T-cell (primary cell): ENCODE results near the gene NDUFS1. TPM values are rescaled to one million over a fixed set of nuclear protein-coding genes. Genes with fewer than 3 reads are reported as not detected.
A peak's percentile ranks its signal among the peaks of the same experiment; 100 is the strongest.
"Not testable (repeated sequence)": the region's sequence is repeated elsewhere in the genome, so short reads cannot be mapped to it uniquely, and the experiment has no call there.

Source experiments
- ATAC-seq, 4 experiments: fragments of 200-7000 bp in 3 of 4; fragments of 150-1000 bp in 1 of 4; cut with Tn5 transposase; replicated peaks in 1 of 4; 1 replicate in 3 of 4; 2 replicates in 1 of 4; pipeline ENCODE4 v1.10.0; 2021; ENCODE audit warnings: moderate library complexity in 3 of 4, mild to moderate bottlenecking in 2 of 4, moderate number of reproducible peaks in 1 of 4
- CTCF ChIA-PET, 2 donors: fragments of 300-600 bp; sonication (Branson Sonifier 250); formaldehyde crosslinking; loops; one replicate each; lab custom pipeline; 2022; ENCODE audit warnings: antibody characterized with exemption in 2 of 2; lab: Charles Lee
- POLR2A ChIA-PET, 2 donors: fragments of 300-600 bp; sonication (Branson Sonifier 250); formaldehyde crosslinking; loops; one replicate each; lab custom pipeline; 2022; ENCODE audit warnings: antibody characterized with exemption in 2 of 2; lab: Charles Lee
- DNase-seq, 35 experiments: peaks; one replicate each; pipeline versions ENCODE4 v3.0.0 to v3.0.0-alpha.2; 2013 to 2023
- H3K27ac ChIP-seq: one replicate; pipeline ENCODE4 v1.5.1; 2013; ENCODE audit warnings: low read length
- H3K27me3 ChIP-seq, 2 experiments: replicated peaks in 1 of 2; 1 replicate in 1 of 2; 2 replicates in 1 of 2; pipeline versions ENCODE4 v1.6.1 to v1.7.0; 2013; ENCODE audit warnings: low read length in 1 of 2, mixed read lengths in 1 of 2; ENCODE audit not compliant: control insufficient read depth in 2 of 2, insufficient read depth in 2 of 2; ENCODE audit errors: extremely low read depth in 1 of 2
- H3K36me3 ChIP-seq, 2 donors: 1 replicate in 1 of 2; 2 replicates in 1 of 2; pipeline versions ENCODE4 v1.6.1 to v1.7.0; 2013; ENCODE audit warnings: low read length in 1 of 2; ENCODE audit not compliant: control insufficient read depth in 2 of 2, insufficient read depth in 1 of 2; ENCODE audit errors: extremely low read depth in 1 of 2
- H3K4me1 ChIP-seq, 2 experiments: 1 replicate in 1 of 2; 2 replicates in 1 of 2; pipeline versions ENCODE4 v1.6.1 to v1.7.0; 2013; ENCODE audit warnings: low read length in 2 of 2, mixed read lengths in 1 of 2; ENCODE audit not compliant: insufficient read depth in 2 of 2, control insufficient read depth in 1 of 2; ENCODE audit errors: extremely low read depth in 1 of 2
- H3K4me3 ChIP-seq, 2 donors: 1 replicate in 1 of 2; 2 replicates in 1 of 2; pipeline versions ENCODE4 v1.5.1 to v1.7.0; 2013; ENCODE audit warnings: mild to moderate bottlenecking in 2 of 2, low read length in 1 of 2, moderate library complexity in 1 of 2; ENCODE audit not compliant: control insufficient read depth in 1 of 2; ENCODE audit errors: extremely low read depth in 1 of 2
- H3K9me3 ChIP-seq: 2 replicates; pipeline ENCODE4 v1.7.0; 2013
- H3K27ac Mint-ChIP-seq, 2 donors: one replicate each; pipeline ENCODE4 v1.8.0; 2020 to 2021; ENCODE audit warnings: mild to moderate bottlenecking in 2 of 2, mixed read lengths in 2 of 2
- H3K27me3 Mint-ChIP-seq, 2 donors: one replicate each; pipeline ENCODE4 v1.8.0; 2021 to 2022; ENCODE audit warnings: mixed read lengths in 2 of 2
- H3K36me3 Mint-ChIP-seq: one replicate; pipeline ENCODE4 v1.8.0; 2021; ENCODE audit warnings: mixed read lengths
- H3K4me1 Mint-ChIP-seq, 3 donors: one replicate each; pipeline ENCODE4 v1.8.0; 2020 to 2022; ENCODE audit warnings: mixed read lengths in 3 of 3, mild to moderate bottlenecking in 1 of 3
- H3K4me3 Mint-ChIP-seq, 3 donors: one replicate each; pipeline ENCODE4 v1.8.0; 2020 to 2022; ENCODE audit warnings: mild to moderate bottlenecking in 3 of 3, mixed read lengths in 3 of 3, moderate library complexity in 3 of 3
- H3K9me3 Mint-ChIP-seq, 3 donors: one replicate each; pipeline ENCODE4 v1.8.0; 2020 to 2022; ENCODE audit warnings: mixed read lengths in 3 of 3
- WGBS: methylation state at CpG from one replicate; pipeline ENCODE4 v1.1.5; 2013; ENCODE audit warnings: missing lambda C conversion rate; ENCODE audit not compliant: insufficient coverage; 5-methylcytosine and 5-hydroxymethylcytosine counted together
- total RNA-seq, 35 experiments: library from RNA in 6 of 35; stranded (reverse) in 6 of 35; fragments of 120-200 nt in 1 of 35; gene quantifications; one replicate each; pipeline versions ENCODE4 v1.2.1 to v1.2.4 and lab custom pipeline; 2013 to 2026

The NDUFS1 gene
- total RNA-seq, 5 donors from 2014 or later (not counting 1 experiment from before 2014, with no cell fraction given): 42.1 to 58.1 (median 51.4) TPM

DNA sequence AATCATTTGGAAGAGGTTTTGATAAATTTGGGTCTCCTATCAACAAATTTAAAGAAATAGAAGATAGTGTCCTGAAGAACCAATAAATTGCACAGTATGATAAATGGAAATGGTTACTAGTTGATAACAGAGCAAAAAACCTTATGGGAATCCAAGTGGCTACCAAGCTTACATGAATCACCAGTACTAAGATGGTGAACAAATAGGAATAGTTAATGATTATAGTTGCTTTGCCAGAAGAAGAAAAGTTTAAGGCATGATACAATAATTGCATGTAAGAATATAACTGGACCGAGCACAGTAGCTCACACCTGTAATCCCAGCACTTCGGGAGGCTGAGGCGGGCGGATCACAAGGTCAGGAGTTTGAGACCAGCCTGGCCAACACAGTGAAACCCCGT, 53.7 kb downstream of the NDUFS1 start:
- H3K36me3 ChIP-seq: no peaks in the 10 kb centered on the region
- no peaks in the 10 kb centered on the region for H3K27me3 ChIP-seq
- ATAC-seq (no peak), DNase-seq (no peak)
- H3K27ac ChIP-seq: no peak overlapping the region
- ChIA-PET CTCF (no interaction called here), POLR2A (no interaction called here)
- Mint-ChIP-seq H3K27ac (no peak overlapping the region), H3K4me3 (no peak overlapping the region), H3K9me3 (no peaks in the 10 kb centered on the region), H3K4me1 (no peaks in the 10 kb centered on the region), H3K27me3 (no peaks in the 10 kb centered on the region), H3K36me3 (peaks cover 6% of the 10 kb centered on the region)
- no peaks in the 10 kb centered on the region for H3K4me1 ChIP-seq
- 100% methylated on average over 2 of the region's 5 CpGs for WGBS
- H3K4me3 ChIP-seq: no peak overlapping the region
- no peaks in the 10 kb centered on the region for H3K9me3 ChIP-seq

DNA sequence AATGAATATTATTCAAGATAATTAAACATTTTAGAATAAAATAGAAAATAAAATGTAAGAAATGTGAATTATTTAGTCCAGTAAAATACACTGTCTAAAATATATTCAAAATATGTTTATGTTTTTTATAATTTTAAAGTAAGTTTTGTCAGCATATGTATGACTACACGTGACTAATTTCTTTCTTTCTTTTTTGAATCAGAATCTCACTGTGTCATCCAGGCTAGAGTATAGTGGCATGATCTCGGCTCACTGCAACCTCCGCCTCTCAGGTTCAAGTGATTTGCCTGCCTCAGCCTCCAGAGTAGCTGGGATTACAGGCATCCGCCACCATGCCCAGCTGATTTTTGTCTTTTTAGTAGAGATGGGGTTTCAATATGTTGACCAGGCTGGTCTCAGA, 54.2 kb downstream of the NDUFS1 start:
- WGBS: 100% methylated on average over 1 of the region's 4 CpGs
- POLR2A ChIA-PET: no interaction called here
- CTCF ChIA-PET: no interaction called here
- Mint-ChIP-seq H3K27ac (no peak overlapping the region), H3K27me3 (no peaks in the 10 kb centered on the region), H3K4me1 (no peaks in the 10 kb centered on the region), H3K4me3 (no peak overlapping the region), H3K36me3 (peaks cover 6% of the 10 kb centered on the region), H3K9me3 (no peaks in the 10 kb centered on the region)
- no peak overlapping the region for H3K27ac ChIP-seq
- no peaks in the 10 kb centered on the region for H3K27me3 ChIP-seq
- no peak for ATAC-seq
- no peak for DNase-seq
- no peak overlapping the region for H3K4me3 ChIP-seq
- H3K4me1 ChIP-seq: no peaks in the 10 kb centered on the region
- no peaks in the 10 kb centered on the region for H3K9me3 ChIP-seq
- no peaks in the 10 kb centered on the region for H3K36me3 ChIP-seq

DNA sequence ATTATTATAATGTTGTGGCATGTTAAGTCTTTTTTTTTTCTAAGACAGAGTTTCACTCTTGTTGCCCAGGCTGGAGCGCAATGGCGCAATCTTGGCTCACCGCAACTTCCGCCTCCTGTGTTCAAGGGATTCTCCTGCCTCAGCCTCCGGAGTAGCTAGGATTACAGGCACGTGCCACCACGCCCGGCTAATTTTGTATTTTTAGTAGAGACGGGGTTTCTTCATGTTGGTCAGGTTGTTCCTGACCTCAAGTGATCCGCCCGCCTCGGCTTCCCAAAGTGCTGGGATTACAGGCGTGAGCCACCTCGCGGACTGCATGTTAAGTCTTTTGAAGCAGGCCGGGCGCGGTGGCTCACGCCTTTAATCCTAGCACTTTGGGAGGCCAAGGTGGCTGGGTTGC, 60.4 kb downstream of the NDUFS1 start:
- not testable (repeated sequence) for H3K4me1 ChIP-seq, H3K36me3 Mint-ChIP-seq, H3K27ac Mint-ChIP-seq, H3K27me3 Mint-ChIP-seq, H3K9me3 Mint-ChIP-seq, H3K36me3 ChIP-seq, H3K27ac ChIP-seq, H3K4me1 Mint-ChIP-seq, H3K9me3 ChIP-seq, H3K4me3 Mint-ChIP-seq, H3K27me3 ChIP-seq, H3K4me3 ChIP-seq, ATAC-seq
- peak in 2 of 35 experiments; percentile 11 to 15 for DNase-seq
- ChIA-PET POLR2A (interaction anchor here in 1 of 2 donors (0.6 kb wide), 1 partner anchor 1220 kb away, joined by 5 read pairs; no protein-coding TSS in a partner anchor), CTCF (interaction anchor here in 1 of 2 donors (0.6 kb wide), 1 partner anchor 100 kb away, joined by 4 read pairs; no protein-coding TSS in a partner anchor)
- over 99% methylated on average over 15 of the region's 19 CpGs for WGBS

DNA sequence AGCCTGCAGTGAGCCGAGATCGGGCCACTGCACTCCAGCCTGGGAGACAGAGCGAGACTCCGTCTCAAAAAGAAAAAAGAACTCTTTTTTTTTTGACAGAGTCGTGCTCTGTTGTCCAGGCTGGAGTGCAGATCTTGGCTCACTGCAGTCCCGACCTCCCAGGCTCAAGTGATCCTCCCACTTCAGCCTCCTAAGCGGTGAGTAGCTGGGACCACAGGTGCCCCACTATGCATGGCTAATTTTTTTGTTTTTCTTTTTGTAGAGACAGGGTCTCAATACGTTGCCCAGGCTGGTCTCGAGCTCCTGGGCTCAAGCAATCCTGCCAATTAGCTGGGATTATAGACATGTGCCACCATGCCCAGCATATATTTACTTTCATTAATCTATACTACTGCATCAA, 60.8 kb downstream of the NDUFS1 start:
- whole genome bisulfite sequencing: 95% methylated on average over 5 of the region's 9 CpGs
- DNase-seq (no peak), ATAC-seq (no peak)
- Histone ChIP-seq H3K4me1 (no peaks in the 10 kb centered on the region), H3K9me3 (no peaks in the 10 kb centered on the region), H3K27ac (no peak overlapping the region), H3K4me3 (no peak overlapping the region), H3K36me3 (no peaks in the 10 kb centered on the region), H3K27me3 (no peaks in the 10 kb centered on the region)
- no peak overlapping the region for H3K27ac Mint-ChIP-seq
- no peaks in the 10 kb centered on the region for H3K4me1 Mint-ChIP-seq
- peaks cover 3% of the 10 kb centered on the region for H3K36me3 Mint-ChIP-seq
- POLR2A ChIA-PET: interaction anchor here in 1 of 2 donors (0.6 kb wide), 1 partner anchor 1220 kb away, joined by 5 read pairs; no protein-coding TSS in a partner anchor
- no peak overlapping the region for H3K4me3 Mint-ChIP-seq
- H3K9me3 Mint-ChIP-seq: no peaks in the 10 kb centered on the region
- H3K27me3 Mint-ChIP-seq: no peaks in the 10 kb centered on the region
- CTCF ChIA-PET: no interaction called here

DNA sequence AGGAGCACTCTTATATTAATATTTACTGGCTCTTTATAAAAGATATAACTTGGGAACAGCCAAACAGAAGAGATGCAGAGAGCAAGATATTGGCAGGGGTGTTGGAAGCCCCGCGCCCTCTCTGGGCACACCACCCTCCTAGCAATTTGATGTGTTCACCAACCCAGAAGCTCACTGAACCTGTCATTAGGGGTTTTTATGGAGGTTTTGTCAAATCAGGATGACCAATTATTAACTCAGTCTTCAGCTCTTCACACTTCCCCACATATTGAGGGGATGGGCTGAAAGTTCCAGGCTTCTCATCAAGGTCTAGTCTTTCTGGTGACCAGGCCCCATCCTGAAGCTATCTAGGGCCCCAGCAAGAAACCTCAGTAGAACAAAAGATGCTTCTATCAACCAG, 62.4 kb downstream of the NDUFS1 start:
- Histone ChIP-seq H3K36me3 (no peaks in the 10 kb centered on the region), H3K4me3 (no peak overlapping the region), H3K27me3 (no peaks in the 10 kb centered on the region), H3K9me3 (no peaks in the 10 kb centered on the region), H3K4me1 (no peaks in the 10 kb centered on the region), H3K27ac (no peak overlapping the region)
- DNase-seq: no peak
- Mint-ChIP-seq H3K36me3 (peaks cover 6% of the 10 kb centered on the region), H3K27ac (no peak overlapping the region), H3K9me3 (no peaks in the 10 kb centered on the region), H3K4me3 (no peak overlapping the region), H3K27me3 (no peaks in the 10 kb centered on the region), H3K4me1 (peaks cover 0 to 3% (median 2%) of the 10 kb centered on the region in 3 donors)
- ChIA-PET POLR2A (interaction anchor here in 1 of 2 donors (0.7 kb wide), 1 partner anchor 1060 kb away, joined by 4 read pairs; no protein-coding TSS in a partner anchor), CTCF (interaction anchor here in 1 of 2 donors (0.6 kb wide), 2 partner anchors 10 to 63 kb away, joined by 3 to 4 read pairs; partner anchors contain the start of genes EEF1B2 and INO80D)
- no peak for ATAC-seq
- no CpG with 5 or more reads among the region's 2 CpGs for WGBS

DNA sequence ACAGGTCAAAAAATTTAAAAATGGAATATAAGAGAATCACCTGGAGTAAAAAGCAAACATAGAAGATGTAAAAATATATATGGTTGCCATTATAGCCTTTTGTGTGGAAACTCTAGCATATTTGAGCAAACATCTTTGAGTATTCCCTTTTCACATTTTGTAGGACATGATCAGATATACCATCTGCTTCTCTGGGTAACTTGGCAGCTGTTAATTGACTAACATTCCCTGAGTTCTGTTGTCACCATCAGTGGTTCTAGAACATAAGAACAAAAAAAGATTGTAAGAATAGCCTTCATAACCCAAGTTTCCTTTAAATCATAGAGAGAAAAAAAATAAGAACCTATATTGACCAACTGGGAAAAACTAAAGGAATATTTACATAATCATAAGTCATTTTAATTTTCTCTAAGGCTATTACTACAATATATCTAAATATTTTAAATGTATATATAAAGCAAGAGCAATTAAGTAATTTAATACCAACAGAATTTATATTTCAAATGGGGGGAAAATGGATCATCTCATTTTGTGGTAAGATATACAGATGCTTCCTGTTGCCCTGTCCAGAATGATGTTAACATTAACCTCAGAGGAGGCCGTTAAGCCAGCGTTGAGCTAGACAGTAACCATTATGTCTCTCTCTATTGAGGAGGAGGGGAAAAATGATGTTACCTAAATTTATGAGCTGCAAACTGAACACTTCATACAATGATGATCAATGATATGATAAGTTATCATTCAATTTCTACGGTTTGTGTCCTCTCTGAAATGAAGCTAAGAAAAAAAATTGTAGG, 63.5 kb downstream of the NDUFS1 start:
- Histone ChIP-seq H3K9me3 (no peaks in the 10 kb centered on the region), H3K27ac (no peak overlapping the region), H3K36me3 (peaks cover 0 to 3% of the 10 kb centered on the region in 2 donors), H3K27me3 (no peaks in the 10 kb centered on the region), H3K4me3 (no peak overlapping the region), H3K4me1 (no peaks in the 10 kb centered on the region)
- Mint-ChIP-seq H3K9me3 (no peaks in the 10 kb centered on the region), H3K4me3 (no peak overlapping the region), H3K27me3 (no peaks in the 10 kb centered on the region), H3K36me3 (peaks cover 4% of the 10 kb centered on the region), H3K4me1 (peaks cover 0 to 3% (median 2%) of the 10 kb centered on the region in 3 donors), H3K27ac (no peak overlapping the region)
- POLR2A ChIA-PET: interaction anchor here in 1 of 2 donors (0.7 kb wide), 1 partner anchor 705 kb away, joined by 5 read pairs; no protein-coding TSS in a partner anchor
- no CpG with 5 or more reads among the region's 3 CpGs for WGBS
- CTCF ChIA-PET: interaction anchor here in 1 of 2 donors (0.5 kb wide), 1 partner anchor 44 kb away, joined by 3 read pairs; no protein-coding TSS in a partner anchor
- no peak for ATAC-seq
- no peak for DNase-seq
